IPS-18c (cell line): ENCODE data around the gene TENT4B.

Experiments
- H3K4me3 ChIP-seq: 2 replicates; pipeline ENCODE4 v1.7.0; 2013; ENCODE audit warnings: low read depth, mild to moderate bottlenecking, low read length, moderate library complexity; ENCODE audit not compliant: insufficient read depth
- H3K9me3 ChIP-seq: one replicate; pipeline ENCODE4 v1.6.1; 2013; ENCODE audit warnings: mild to moderate bottlenecking, low read length, moderate library complexity; ENCODE audit not compliant: control insufficient read depth, insufficient read depth

Gene TENT4B

DNA sequence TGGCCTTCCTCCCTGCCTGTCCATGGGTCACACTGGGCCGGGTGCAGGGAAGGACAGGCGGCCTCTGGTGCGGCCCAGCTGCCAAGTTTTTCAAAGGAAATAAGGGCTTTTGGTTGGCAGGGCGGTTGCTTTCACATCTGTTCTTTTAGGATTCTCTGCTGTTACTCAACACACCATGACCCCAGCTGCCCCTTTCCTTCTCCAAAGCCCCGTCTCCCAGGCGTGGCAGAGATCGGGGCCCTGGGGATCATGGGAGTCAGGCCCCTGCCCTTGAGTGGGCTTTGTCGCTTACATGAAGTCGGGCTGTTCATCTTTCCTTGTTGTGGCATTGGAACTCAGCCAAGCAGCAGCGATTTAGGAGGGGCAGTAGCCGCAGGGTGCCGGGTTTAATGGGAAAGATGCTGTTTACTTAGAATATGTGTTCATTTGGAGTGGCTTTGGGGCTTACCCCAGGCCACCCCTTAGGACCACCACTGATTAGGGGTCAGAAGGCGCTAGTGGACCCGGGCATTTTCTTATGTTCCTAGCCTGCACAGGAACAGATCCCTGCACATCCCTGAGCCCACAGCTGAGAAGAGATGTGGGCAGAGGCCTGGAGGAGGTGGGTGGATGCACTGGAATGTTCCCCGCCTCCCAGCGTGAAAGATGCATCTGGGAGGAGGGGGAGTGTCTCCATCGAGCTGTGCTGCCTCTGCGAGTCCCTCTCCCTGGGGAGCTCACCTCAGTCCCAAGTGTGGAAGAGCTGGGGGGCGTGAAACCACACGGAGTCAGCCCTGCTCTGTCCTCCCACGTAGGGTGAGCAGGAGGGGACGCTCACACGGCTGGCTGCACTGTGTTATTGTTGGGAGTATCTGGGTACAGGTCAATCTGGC is 106.5 kb downstream of the TENT4B start:
- Histone ChIP-seq H3K9me3 (no peaks in the 10 kb centered on the region), H3K4me3 (no peak overlapping the region)

DNA sequence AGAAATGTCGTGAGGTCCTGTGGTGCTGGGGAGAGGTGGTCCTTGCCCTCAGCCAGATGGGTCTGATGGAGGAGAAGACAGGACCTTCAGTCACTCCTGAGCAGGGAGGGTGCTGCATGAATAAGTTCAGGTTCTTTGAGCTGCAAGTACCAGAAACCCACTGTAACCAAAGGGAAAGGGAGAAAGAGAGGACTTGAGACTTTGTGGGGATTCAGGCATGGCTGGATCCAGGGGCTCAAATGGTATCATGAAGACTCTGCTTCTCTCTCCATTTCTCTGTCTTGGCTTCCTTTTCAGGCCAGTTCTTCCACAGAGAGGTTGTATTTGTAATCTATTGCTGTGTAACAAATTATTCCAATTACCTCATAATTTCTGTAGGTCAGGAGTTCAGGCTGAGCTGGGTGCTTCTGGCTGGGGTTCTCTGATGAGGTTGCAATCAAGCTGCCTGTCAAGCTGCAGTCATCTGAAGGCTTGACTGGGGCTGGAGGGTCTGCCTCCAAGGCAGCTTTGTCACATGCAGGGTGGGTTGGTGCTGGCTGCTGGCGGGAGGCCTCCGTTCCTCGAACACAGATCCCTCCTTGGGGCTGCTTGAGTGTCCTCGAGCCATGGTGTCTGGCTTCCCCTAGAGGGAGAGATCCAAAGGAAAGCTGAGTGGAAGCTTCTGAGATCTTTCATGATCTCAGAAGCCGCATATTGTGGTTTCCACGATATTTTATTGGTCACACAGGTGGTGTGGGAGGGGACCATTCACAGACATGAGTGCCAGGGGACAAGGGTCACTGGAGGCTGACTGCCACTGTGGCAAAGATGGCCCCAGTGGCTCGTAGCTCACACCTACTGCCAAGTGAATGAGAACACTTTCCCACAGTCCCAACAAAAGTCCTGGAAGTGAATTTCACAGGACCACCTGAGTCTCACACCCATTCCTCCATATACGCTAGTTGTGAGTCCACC is 107.4 kb downstream of the TENT4B start:
- Histone ChIP-seq H3K9me3 (no peaks in the 10 kb centered on the region), H3K4me3 (no peak overlapping the region)

- H3K4me3 ChIP-seq = no peak overlapping the region
- no peaks in the 10 kb centered on the region for H3K9me3 ChIP-seq
Observed at GRCh38 chr16:50261160-50261706, 108.1 kb downstream of the TENT4B start.

DNA sequence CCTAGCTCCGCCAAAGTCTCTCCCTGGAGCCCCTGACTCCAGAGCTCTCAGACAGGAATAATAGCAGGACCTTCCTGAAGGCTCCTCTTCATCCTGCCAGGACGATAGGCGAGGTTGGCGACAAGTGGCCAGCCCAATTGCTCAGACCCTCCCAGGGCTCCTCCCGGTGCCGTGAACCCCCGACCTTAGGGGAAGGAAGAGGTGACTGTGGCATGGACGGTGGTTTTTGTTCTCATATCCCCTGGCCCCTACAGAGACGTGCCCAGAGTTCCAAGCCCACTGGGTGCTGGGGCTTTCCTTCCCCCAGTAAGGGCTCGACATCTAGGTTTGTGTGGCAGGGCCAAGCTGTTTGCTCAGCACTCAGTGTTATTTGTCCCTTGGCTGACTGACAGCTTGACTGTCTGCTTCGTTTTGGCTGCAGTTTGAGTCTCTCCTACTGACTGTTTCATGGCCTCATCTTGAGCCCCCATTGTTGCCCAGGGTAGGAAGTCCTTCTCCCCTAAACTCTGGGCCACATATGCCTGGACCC is 108.7 kb downstream of the TENT4B start:
- Histone ChIP-seq H3K9me3 (no peaks in the 10 kb centered on the region), H3K4me3 (no peak overlapping the region)

- Histone ChIP-seq H3K9me3 (no peaks in the 10 kb centered on the region), H3K4me3 (no peak overlapping the region)
Observed at GRCh38 chr16:50263060-50263909, 110.2 kb downstream of the TENT4B start.

DNA sequence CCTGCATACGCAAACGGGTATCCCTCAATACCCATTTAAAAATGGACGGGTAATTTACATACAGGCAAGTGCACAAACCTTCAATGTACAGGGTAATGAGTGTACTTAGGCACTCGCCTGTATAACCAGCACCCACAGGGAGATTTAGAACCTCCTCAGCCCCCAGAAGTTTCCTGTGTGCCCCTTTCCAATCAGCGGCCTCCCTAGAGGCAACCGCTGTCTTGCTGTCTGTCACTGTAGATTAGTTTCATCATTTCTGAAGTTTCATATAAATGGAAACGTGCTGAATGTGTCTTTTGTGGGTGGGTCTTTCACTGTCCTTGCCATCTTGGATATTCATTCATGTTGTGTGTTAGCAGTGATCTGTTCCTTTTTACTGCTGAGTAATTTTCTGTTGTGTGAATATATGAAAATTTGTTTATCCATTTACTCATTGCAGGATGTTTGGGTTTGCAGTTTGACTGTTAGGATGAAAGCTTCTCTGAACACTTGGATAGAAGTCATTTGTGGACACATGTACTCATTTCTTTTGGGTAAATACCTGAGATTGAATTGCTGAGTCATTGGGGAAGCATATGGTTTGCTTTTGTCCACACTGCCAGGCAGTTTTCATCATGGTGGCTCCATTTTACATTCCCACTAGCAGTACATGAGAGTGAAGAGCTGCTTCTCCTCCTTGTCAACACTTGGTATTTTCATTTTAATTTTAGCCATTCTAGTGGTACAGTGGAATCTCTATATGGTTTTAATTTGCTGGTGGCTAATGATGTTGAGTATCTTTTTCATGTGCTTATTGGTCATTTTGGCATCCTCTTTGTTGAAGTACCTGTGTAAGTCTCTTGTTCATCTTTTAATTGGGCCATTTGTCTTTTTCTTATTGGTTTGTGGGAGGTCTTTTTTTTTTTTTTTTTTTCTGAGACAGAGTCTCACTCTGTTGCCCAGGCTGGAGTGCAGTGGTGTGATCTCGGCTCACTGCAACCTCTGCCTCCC is 111.1 kb downstream of the TENT4B start:
- H3K4me3 ChIP-seq = no peak overlapping the region
- no peaks in the 10 kb centered on the region for H3K9me3 ChIP-seq

- Histone ChIP-seq H3K9me3 (no peaks in the 10 kb centered on the region), H3K4me3 (no peak overlapping the region)
Observed at GRCh38 chr16:50265260-50265659, 112.2 kb downstream of the TENT4B start.

GRCh38 chr16:50265716-50266336 is 112.7 kb downstream of the TENT4B start:
- Histone ChIP-seq H3K9me3 (no peaks in the 10 kb centered on the region), H3K4me3 (no peak overlapping the region)

- Histone ChIP-seq H3K9me3 (no peaks in the 10 kb centered on the region), H3K4me3 (0 out of 2 replicates have a peak within 1 kb of the TSS, but pooled peaks have one; percentile 9)
Observed at GRCh38 chr16:50266337-50267091, 113.4 kb downstream of the TENT4B start, which contains the start of gene ADCY7. Gene ADCY7 (plus strand): TSS chr16:50266551. CDS start chr16:50288180, 21,629 bp downstream.

GRCh38 chr16:50267151-50267631 is 114.1 kb downstream of the TENT4B start:
- Histone ChIP-seq H3K4me3 (no peak overlapping the region), H3K9me3 (no peaks in the 10 kb centered on the region)

DNA sequence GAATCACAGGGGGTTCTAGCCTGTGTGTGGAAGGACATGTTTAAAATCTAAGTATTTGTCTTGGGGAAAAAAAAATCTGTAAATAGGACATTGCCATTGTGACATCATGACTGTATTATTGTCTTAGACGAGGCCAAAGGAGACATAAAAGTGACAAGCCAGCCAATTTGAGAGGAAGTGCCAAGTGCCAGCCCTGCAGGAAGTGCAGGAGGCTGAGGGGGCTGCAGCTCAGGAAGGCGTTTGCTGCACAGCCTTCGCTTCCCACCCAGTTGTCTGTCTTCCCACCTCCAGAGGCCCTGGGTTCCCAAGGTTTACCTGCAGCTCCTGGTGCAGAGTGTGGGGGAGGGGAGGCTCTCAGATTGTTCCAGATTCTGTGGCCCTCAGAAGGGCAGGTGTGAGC is 114.5 kb downstream of the TENT4B start:
- H3K4me3 ChIP-seq = no peak overlapping the region
- H3K9me3 ChIP-seq = no peaks in the 10 kb centered on the region

DNA sequence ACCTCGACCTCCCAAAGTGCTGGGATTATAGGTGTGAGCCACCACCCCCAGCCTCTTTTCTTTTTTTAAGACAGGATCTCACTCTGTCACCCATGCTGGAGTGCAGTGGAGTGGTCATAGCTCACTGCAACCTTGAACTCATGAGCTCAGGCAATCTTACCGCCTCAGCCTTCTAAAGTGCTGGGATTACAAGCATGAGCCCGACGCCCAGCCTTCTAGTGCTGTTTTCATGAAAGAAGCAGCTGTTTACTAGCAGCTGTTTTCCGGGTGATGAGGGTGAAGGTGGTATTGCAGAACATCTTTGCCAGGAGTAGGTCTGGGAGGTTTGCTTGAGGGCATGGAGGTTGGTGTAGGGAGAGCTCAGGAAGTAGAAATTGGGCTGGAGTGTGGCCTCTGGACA is 115.2 kb downstream of the TENT4B start:
- H3K9me3 ChIP-seq = no peaks in the 10 kb centered on the region
- no peak overlapping the region for H3K4me3 ChIP-seq

DNA sequence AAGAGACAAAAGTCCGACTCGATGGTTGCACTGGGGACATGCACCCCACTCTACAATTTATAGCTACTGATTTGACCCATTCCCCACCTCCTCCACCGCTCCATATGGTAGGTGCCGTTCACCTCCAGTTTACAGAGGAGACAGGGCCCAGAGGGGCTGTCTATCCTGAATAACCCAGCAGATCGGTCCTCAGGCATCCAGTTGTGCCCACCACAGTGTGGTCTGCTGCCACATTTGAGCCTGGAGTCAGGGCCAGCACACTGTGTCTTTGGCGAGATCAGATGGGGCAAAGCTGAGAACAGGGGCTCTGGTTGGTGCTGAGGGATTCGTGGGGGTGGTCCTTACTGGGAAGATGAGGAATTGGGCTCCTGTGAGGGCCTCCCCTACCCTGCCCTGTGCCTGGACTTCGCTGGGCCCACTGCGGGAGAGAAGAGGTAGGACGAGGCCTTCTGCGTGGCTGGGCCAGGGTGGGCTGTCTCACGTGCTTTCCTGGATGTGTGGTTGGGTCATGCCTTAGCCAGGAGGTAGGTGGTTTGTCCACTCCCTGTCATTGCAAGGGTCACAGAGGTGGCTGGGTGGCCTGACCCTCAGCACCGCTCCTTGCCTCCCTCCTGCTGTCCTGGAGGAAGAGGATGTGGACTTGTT is 116.1 kb downstream of the TENT4B start:
- no peaks in the 10 kb centered on the region for H3K9me3 ChIP-seq
- no peak overlapping the region for H3K4me3 ChIP-seq
